Ureter (tissue), 1 donor: ENCODE measurements around the gene KLHDC2. TPM values are rescaled to one million over a fixed set of nuclear protein-coding genes. Genes with fewer than 3 reads are reported as not detected.
"Not testable (repeated sequence)": the region's sequence is repeated elsewhere in the genome, so short reads cannot be mapped to it uniquely, and the experiment has no call there.

ENCODE experiments used
- DNase-seq: peaks from one replicate; pipeline ENCODE4 v3.0.0-alpha.2; 2020; ENCODE audit warnings: low spot score
- total RNA-seq: library from RNA; stranded (reverse); gene quantifications from one replicate; pipeline ENCODE4 v1.2.4, GENCODE V29; 2023
- donor health status: DM: yes; HTN: yes; CAD: no.

Gene KLHDC2
- total RNA-seq, 1 donor from 2014 or later: 63.9 TPM

- DNase-seq: not testable (repeated sequence)
These were observed 13.1 kb downstream of the KLHDC2 start for GRCh38 chr14:49781040-49781439.

- DNase-seq: no peak
These were observed 15.6 kb downstream of the KLHDC2 start for GRCh38 chr14:49783394-49784014.

GRCh38 chr14:49786315-49786714, 18.4 kb downstream of the KLHDC2 start:
- DNase-seq: no peak

- DNase-seq: no peak
These were observed 24.7 kb downstream of the KLHDC2 start for GRCh38 chr14:49792618-49793017.

GRCh38 chr14:49796025-49796424, 28.1 kb downstream of the KLHDC2 start:
- DNase-seq: no peak

GRCh38 chr14:49808780-49809179, 40.8 kb downstream of the KLHDC2 start:
- no peak for DNase-seq

- DNase-seq: not testable (repeated sequence)
These were observed 48.2 kb downstream of the KLHDC2 start for GRCh38 chr14:49816118-49816517.

- DNase-seq: no peak
These were observed 48.9 kb downstream of the KLHDC2 start for GRCh38 chr14:49816844-49817243.

GRCh38 chr14:49820176-49820575, 52.2 kb downstream of the KLHDC2 start:
- no peak for DNase-seq

GRCh38 chr14:49828640-49829039, 60.7 kb downstream of the KLHDC2 start:
- no peak for DNase-seq

Other genes starting within 250 kb of the KLHDC2 start
- gene RPS29, start 181.8 kb upstream of the KLHDC2 start, total RNA-seq: 993 TPM
- gene LRR1, start 169.2 kb upstream of the KLHDC2 start, total RNA-seq: 7.1 TPM
- gene RPL36AL, start 147.5 kb upstream of the KLHDC2 start, total RNA-seq: 176 TPM
- gene MGAT2, start 147.4 kb upstream of the KLHDC2 start, total RNA-seq: 29.2 TPM
- gene DNAAF2, start 132.9 kb upstream of the KLHDC2 start, total RNA-seq: 5.5 TPM
- gene POLE2, start 79.9 kb upstream of the KLHDC2 start, total RNA-seq: 4.6 TPM
- 9.8 TPM for gene KLHDC1, start 75.0 kb upstream of the KLHDC2 start, total RNA-seq
- 108 TPM for gene NEMF, start 84.6 kb downstream of the KLHDC2 start, total RNA-seq
- 75.5 TPM for gene ARF6, start 124.9 kb downstream of the KLHDC2 start, total RNA-seq